SK-N-SH (cell line): ENCODE data around the gene FYCO1.

ENCODE experiments used
- POLR2AphosphoS5 ChIP-seq: IDR thresholded peaks from 2 replicates; pipeline ENCODE4 v1.6.1; 2012; ENCODE audit warnings: low read depth, low read length
- YY1 ChIP-seq: IDR thresholded peaks from 2 replicates; pipeline ENCODE4 v1.4.0; 2012; ENCODE audit warnings: low read depth, mild to moderate bottlenecking
- TF ChIP-seq, protein P1 (sequence below): fragments of 200-600 bp; sonication (generic); IDR thresholded peaks from 2 replicates; pipeline ENCODE4 v1.6.1; 2017; ENCODE audit warnings: antibody characterized with exemption, mild to moderate bottlenecking, moderate library complexity

- TF ChIP-seq, protein P1, sequence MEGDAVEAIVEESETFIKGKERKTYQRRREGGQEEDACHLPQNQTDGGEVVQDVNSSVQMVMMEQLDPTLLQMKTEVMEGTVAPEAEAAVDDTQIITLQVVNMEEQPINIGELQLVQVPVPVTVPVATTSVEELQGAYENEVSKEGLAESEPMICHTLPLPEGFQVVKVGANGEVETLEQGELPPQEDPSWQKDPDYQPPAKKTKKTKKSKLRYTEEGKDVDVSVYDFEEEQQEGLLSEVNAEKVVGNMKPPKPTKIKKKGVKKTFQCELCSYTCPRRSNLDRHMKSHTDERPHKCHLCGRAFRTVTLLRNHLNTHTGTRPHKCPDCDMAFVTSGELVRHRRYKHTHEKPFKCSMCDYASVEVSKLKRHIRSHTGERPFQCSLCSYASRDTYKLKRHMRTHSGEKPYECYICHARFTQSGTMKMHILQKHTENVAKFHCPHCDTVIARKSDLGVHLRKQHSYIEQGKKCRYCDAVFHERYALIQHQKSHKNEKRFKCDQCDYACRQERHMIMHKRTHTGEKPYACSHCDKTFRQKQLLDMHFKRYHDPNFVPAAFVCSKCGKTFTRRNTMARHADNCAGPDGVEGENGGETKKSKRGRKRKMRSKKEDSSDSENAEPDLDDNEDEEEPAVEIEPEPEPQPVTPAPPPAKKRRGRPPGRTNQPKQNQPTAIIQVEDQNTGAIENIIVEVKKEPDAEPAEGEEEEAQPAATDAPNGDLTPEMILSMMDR = no peak
- TF ChIP-seq YY1 (no peak), POLR2AphosphoS5 (no peak)
Measured at GRCh38 chr3:45933591-45933990, 62.0 kb downstream of the FYCO1 start.
